ENCODE data around the gene FLYWCH1.

Gene FLYWCH1
- total RNA-seq, result 100.0 reads per million, percentile 82 among the genes with 10 or more reads in this experiment

DNA sequence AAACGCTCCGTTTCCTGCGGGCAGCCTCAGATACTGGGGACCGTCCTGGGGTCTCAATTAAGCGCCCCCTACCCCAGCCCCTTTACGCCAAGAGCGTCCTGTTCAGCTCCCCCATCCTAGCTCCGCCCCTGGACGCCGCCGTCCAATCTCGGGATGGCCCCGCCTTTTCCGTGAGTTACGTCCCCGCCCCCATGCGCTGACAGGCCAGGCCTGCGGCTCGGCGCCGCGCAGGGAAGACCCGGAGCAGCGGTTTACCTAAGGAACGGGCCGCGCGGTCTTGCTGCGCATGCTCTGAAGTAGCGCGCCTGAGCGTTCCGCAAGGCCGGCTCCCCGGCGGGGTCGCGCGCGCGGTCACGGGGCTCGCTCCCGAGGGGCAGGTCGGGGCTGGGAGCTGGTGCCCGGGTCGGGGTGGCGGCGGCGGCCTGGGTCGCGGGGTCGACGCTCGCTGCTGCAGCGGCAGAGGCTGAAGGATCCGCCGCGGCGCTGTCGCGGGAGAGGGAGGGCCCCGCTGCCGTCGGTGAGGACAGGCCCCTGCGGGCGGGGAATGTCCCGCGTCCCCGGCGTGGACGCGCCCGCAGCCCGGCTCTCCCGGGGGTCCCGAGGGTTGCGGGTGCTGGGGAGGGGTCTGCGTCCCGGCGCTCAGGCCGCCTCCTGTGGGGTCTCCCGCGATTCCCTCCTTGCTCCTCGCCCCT is at the start of gene FLYWCH1:
TSS of gene FLYWCH1 (plus strand) at position 294 of the 692 bp plus-strand sequence. CDS start 17,755 bp downstream, outside the sequence.
- peak; percentile 96 for DNase-seq

- no peak for DNase-seq
These were observed 46.1 kb upstream of the FLYWCH1 start for GRCh38 chr16:2865651-2866050.

DNA sequence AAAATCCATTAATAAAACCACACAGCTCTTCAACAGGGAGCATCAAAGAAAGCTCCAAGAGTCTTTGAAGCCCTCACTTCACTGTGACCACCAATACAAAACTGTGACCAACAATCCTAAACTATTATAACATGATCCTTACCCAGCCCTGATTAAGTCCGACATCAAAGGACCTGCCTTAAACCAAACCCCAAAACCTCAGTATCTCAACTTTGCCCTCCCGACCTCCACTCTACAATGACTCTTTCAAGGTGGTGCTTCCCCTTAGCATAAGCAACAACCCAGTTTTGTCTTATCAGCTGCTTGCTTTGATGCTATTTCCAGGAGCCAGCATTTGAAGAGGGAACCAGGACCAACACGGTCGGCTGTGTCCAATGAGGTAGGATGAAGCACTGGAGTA is 45.3 kb upstream of the FLYWCH1 start:
- no peak for DNase-seq

DNA sequence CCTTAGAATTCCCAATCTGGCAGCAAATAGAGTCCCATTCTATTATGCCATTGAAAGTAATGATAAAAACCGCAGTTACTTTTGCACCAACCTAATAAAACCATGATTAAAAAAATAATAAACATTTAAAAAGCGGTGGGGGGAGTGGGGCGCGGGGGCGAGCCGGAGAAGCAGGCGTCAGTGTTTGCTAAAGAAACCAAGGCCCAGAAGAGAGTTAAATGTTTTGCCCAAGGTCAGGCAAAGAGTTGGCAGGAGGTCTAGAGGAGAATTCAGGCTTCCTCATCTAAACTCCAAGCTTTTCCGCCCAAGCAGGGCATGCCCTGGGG is 44.1 kb upstream of the FLYWCH1 start:
- no peak for DNase-seq

- peak; percentile 92 for DNase-seq
These were observed 43.5 kb upstream of the FLYWCH1 start for GRCh38 chr16:2867987-2868789.

DNA sequence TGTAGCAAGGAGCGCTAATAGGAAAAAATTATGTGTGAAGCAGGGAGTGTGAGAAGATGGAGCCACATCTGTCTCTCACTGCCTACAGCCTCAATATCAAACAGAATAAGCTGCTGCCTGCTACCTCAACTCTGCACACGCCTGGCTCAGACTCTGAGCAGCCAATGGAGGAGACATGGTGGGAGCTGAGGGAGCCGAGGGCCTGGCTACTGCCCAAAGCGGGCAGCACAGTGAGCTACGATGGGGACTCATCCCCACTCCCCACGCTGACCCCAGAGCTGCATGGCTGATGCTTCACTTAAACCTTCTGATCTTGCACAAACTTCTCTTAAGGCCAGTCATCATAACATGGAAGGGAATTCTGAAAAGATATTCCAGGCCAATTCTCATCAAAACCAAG is 39.8 kb upstream of the FLYWCH1 start:
- DNase-seq, result no peak

GRCh38 chr16:2874032-2874911 is 37.5 kb upstream of the FLYWCH1 start:
- DNase-seq, result no peak

DNA sequence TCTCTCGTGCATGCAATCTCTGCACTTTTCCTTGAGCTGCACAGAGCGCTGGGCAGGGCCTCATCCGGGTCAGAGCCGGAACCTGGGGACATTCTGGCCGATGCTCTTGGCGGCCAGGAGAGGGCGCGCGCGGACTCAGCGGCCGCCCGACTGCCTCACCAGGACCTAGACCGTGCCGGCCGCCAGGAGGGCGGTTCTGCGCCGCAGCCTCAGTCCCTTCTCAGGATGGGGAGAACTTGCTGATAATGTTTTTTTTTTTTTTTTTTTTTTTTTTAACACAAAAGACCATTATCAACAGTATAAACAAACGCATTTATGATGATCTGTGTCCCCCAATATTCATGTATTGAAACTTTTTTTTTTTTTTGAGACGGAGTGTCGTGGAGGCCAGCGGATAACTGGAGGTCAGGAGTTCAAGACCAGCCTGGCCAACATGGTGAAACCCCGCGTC is 36.8 kb upstream of the FLYWCH1 start:
- DNase-seq, result peak; percentile 48

DNA sequence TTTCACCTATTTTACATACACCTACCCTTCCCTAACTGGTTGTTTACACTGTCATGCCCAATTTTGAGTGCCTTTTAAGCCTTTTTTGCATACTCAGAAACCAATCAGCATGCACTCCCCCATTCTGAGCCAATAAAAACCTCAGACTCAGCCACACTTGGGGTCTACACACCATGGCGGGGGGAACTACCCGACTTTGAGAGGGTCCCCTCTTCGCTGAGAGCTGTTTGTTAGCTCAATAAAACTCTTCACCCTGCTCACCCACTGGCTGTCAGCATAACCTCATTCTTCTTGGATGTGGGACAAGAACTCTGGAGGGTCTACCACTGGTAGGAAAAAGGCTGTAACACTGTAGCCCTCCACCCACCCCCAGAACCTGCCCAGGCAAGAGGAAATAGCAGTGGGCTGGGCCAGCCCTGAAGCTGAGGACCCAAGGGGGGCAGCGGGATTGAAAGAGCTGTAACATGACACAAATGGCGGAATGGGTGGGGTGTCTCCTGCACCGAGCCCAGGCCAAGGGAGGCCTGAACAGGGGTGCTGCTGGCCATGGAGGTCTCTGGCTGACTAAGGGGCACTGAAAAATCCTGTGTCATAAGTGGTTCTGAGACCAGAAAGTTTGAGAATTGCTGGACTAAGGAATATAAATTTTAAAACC is 31.8 kb upstream of the FLYWCH1 start:
- no peak for DNase-seq

GRCh38 chr16:2881783-2882649 is 29.7 kb upstream of the FLYWCH1 start:
- DNase-seq, result peak; percentile 21

DNA sequence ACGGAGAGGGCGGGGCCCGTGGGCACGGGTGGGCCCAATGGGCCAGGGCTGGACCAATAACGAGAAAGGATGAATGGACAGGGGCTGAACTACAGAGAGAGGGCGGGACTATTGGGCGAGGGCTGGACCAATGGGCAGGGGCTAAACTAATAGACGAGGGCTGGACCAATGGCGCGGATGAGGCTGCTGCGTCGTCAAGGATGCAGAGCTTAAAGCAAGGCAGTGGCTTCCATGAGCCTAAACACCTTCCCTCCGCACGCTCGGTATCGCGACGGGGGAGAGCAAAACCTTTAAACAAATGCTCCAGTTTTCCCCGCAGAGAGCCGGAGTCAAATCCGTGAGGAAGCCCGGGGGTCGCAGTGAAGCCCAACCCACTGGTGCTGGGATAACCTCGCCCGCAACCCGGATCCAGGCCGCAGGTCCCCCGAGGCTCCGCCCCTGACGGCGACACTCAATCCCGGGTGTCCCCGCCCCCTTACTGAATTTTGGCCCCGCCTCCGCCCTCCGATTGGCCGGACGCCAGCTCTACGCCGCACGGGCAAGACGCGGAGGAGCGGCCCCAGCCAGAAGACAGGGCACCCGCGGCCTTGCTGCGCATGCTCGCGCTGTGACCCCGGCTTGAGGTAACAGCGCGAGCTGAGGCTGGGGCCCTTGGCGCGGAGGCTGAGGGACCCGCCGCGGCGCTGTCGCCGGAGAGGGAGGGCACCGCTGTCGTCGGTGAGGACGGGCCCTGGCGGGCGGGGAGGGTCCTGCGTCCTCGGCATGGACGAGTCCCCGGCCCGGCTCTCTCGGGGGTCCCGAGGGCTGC is 28.9 kb upstream of the FLYWCH1 start, which contains the start of gene FLYWCH2:
TSS of gene FLYWCH2 (plus strand) at position 566 of the 808 bp plus-strand sequence. CDS start 13,235 bp downstream, outside the sequence.
- peak; percentile 98 for DNase-seq

- DNase-seq, result no peak
These were observed 28.2 kb upstream of the FLYWCH1 start for GRCh38 chr16:2883458-2883908.

- no peak for DNase-seq
These were observed 27.7 kb upstream of the FLYWCH1 start for GRCh38 chr16:2884041-2884451.

- DNase-seq, result no peak
These were observed 17.5 kb upstream of the FLYWCH1 start for GRCh38 chr16:2894231-2894630.

DNA sequence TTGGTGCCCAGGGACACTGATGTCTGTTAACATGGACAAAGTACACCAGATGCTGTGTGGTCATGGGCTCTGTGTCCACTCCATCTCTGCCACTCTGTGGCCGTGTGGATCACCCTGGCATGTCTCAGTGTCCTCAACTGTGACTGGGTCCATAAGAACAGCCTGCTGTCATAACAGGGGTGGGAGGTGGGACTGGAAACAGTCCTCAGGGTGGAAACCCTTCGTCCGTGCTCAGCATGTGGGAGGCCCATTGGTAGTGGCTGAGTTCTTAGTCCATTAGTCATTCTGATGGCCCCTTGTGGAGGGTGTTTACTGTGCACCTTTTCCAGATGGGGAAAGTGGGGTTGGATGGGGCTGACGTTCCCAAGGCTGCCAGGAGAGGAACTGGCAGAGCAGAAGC is 15.9 kb upstream of the FLYWCH1 start:
- DNase-seq, result no peak

GRCh38 chr16:2896480-2897010 is 15.2 kb upstream of the FLYWCH1 start:
- no peak for DNase-seq

GRCh38 chr16:2897110-2897509 is 14.6 kb upstream of the FLYWCH1 start:
- DNase-seq, result no peak

- DNase-seq, result no peak
These were observed 12.7 kb upstream of the FLYWCH1 start for GRCh38 chr16:2898831-2899563.

DNA sequence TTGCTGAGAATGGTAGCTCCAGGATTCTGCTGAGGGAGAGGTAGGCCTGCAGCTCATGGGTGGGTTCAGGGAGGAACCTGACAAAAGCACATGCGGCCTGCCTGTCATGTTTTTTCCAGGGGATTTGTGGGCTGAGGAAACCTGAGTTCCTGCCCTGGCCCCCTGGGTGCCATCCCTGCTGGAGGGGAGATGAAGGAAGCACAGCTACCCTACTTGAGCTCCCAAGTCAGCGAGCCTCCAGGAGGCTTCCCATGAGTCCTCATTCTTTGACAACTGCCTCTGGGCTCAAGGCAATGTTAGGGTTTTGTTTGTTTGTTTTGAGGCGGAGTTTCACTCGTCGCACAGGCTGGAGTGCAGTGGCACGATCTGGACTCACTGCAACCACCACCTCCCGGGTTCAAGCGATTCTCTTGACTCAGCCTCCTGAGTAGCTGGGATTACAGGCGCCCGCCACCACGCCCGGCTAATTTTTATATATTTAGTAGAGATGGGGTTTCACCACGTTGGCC is 12.1 kb upstream of the FLYWCH1 start:
- no peak for DNase-seq
